SK-N-SH (cell line): ENCODE data around the gene UQCRC1. TPM values are rescaled to one million over a fixed set of nuclear protein-coding genes. Genes with fewer than 3 reads are reported as not detected.

ENCODE experiments used
- CTCF ChIA-PET: fragments of 300-600, 350-600 bp; formaldehyde crosslinking; extraction: SDS; loops from one replicate; lab custom pipeline; 2021; lab: Yijun Ruan, JAX
- POLR2A ChIA-PET: fragments of 350-600 bp; sonication (Branson Sonifier 250); formaldehyde crosslinking; extraction: SDS; loops from one replicate; lab custom pipeline; 2020; ENCODE audit warnings: antibody characterized with exemption, inconsistent platforms; lab: Yijun Ruan, JAX
- DNase-seq: peaks from one replicate; pipeline ENCODE4 v3.0.0; 2012
- H2AFZ ChIP-seq: fragments of 200-600 bp; sonication (generic); 2 replicates; pipeline ENCODE4 v1.8.1; 2016; ENCODE audit warnings: antibody characterized with exemption, mild to moderate bottlenecking, low read depth
- H3F3A ChIP-seq: fragments of 200-600 bp; sonication (generic); replicated peaks from 2 replicates; pipeline ENCODE3; 2016; ENCODE audit warnings: antibody characterized with exemption, mild to moderate bottlenecking; ENCODE audit not compliant: insufficient read depth
- H3K27ac ChIP-seq, 2 experiments: fragments of 200-500 bp in 1 of 2; fragments of 200-600 bp in 1 of 2; sonication (Bioruptor generic) in 1 of 2; sonication (generic), shearing (Covaris generic) in 1 of 2; 2 replicates each; pipeline versions ENCODE4 v1.5.1 to v1.6.1; 2014 to 2016; ENCODE audit warnings: low read depth in 2 of 2, inconsistent platforms in 1 of 2, low read length in 1 of 2, mild to moderate bottlenecking in 1 of 2, mixed read lengths in 1 of 2
- H3K27me3 ChIP-seq: fragments of 200-600 bp; sonication (generic), shearing (Covaris generic); 2 replicates; pipeline ENCODE4 v1.6.1; 2016; ENCODE audit warnings: mixed run types; ENCODE audit not compliant: insufficient read depth
- H3K36me3 ChIP-seq, 2 experiments: fragments of 200-500 bp in 1 of 2; fragments of 200-600 bp in 1 of 2; sonication (Bioruptor generic) in 1 of 2; sonication (generic) in 1 of 2; replicated peaks in 1 of 2; 2 replicates each; pipeline versions ENCODE3 to v1.5.1; 2014 to 2016; ENCODE audit warnings: low read length in 1 of 2, mild to moderate bottlenecking in 1 of 2; ENCODE audit not compliant: insufficient read depth in 2 of 2, control insufficient read depth in 1 of 2
- H3K4me1 ChIP-seq, 2 experiments: fragments of 200-500 bp in 1 of 2; fragments of 200-600 bp in 1 of 2; sonication (Bioruptor generic) in 1 of 2; sonication (generic), shearing (Covaris generic) in 1 of 2; 2 replicates each; pipeline versions ENCODE4 v1.5.1 to v1.6.1; 2014 to 2016; ENCODE audit warnings: low read depth in 1 of 2, low read length in 1 of 2, mixed run types in 1 of 2; ENCODE audit not compliant: insufficient read depth in 2 of 2, control insufficient read depth in 1 of 2
- H3K4me2 ChIP-seq: fragments of 200-600 bp; sonication (generic), shearing (Covaris generic); 2 replicates; pipeline ENCODE4 v1.6.1; 2017; ENCODE audit warnings: mixed run types
- H3K4me3 ChIP-seq, 2 experiments: fragments of 200-500 bp in 1 of 2; fragments of 200-600 bp in 1 of 2; sonication (Bioruptor generic) in 1 of 2; sonication (generic), shearing (Covaris generic) in 1 of 2; 2 replicates each; pipeline versions ENCODE4 v1.5.1 to v1.8.1; 2014 to 2016; ENCODE audit warnings: low read depth in 2 of 2, inconsistent platforms in 1 of 2, low read length in 1 of 2, mild to moderate bottlenecking in 1 of 2, mixed read lengths in 1 of 2, moderate library complexity in 1 of 2
- H3K79me2 ChIP-seq: fragments of 200-600 bp; sonication (generic); 2 replicates; pipeline ENCODE4 v1.8.1; 2017; ENCODE audit warnings: mild to moderate bottlenecking; ENCODE audit not compliant: insufficient read depth
- H3K9ac ChIP-seq: fragments of 200-600 bp; sonication (generic); 2 replicates; pipeline ENCODE4 v1.6.1; 2017; ENCODE audit warnings: mixed run types
- H3K9me2 ChIP-seq: fragments of 200-600 bp; sonication (generic); 2 replicates; pipeline ENCODE4 v1.6.1; 2017; ENCODE audit warnings: mixed run types
- H3K9me3 ChIP-seq: fragments of 200-600 bp; sonication (generic); 2 replicates; pipeline ENCODE4 v1.6.1; 2017; ENCODE audit warnings: mixed run types, mild to moderate bottlenecking, moderate library complexity
- H4K20me1 ChIP-seq: fragments of 200-600 bp; sonication (generic); 2 replicates; pipeline ENCODE4 v1.6.1; 2017; ENCODE audit warnings: mild to moderate bottlenecking, mixed run types; ENCODE audit not compliant: insufficient read depth
- CHD2 ChIP-seq: fragments of 150-350 bp; IDR thresholded peaks from 2 replicates; pipeline ENCODE4 v1.6.1; 2018; ENCODE audit warnings: low read length; ENCODE audit not compliant: partially characterized antibody
- CTCF ChIP-seq: fragments of 200-600 bp; sonication (generic); IDR thresholded peaks from 2 replicates; pipeline ENCODE4 v1.6.1; 2017; ENCODE audit warnings: antibody characterized with exemption, mild to moderate bottlenecking, moderate library complexity
- FOXJ3 ChIP-seq: sonication (generic); formaldehyde crosslinking; IDR thresholded peaks from 2 replicates; pipeline ENCODE4 v1.5.1; 2020; ENCODE audit warnings: mild to moderate bottlenecking, missing genetic modification reagents
- FOXM1 ChIP-seq: IDR thresholded peaks from 2 replicates; pipeline ENCODE4 v1.4.0; 2012; ENCODE audit warnings: low read depth, mild to moderate bottlenecking
- GATA2 ChIP-seq: sonication (generic); formaldehyde crosslinking; IDR thresholded peaks from 2 replicates; pipeline ENCODE4 v1.5.0; 2020; ENCODE audit warnings: mild to moderate bottlenecking, missing genetic modification reagents
- MEF2A ChIP-seq: IDR thresholded peaks from 2 replicates; pipeline ENCODE4 v1.4.0; 2012; ENCODE audit warnings: low read depth, borderline replicate concordance
- MXI1 ChIP-seq: IDR thresholded peaks from 2 replicates; pipeline ENCODE4 v1.6.1; 2012; ENCODE audit warnings: mild to moderate bottlenecking, low read depth, low read length, improper control_type of control experiment
- NFIC ChIP-seq: IDR thresholded peaks from 2 replicates; pipeline ENCODE4 v1.4.0; 2012; ENCODE audit warnings: borderline replicate concordance
- NRF1 ChIP-seq: IDR thresholded peaks from 2 replicates; pipeline ENCODE4 v1.6.1; 2012; ENCODE audit warnings: low read depth, mild to moderate bottlenecking, low read length
- PBX3 ChIP-seq: IDR thresholded peaks from 2 replicates; pipeline ENCODE4; 2012
- POLR2AphosphoS5 ChIP-seq: IDR thresholded peaks from 2 replicates; pipeline ENCODE4 v1.6.1; 2012; ENCODE audit warnings: low read depth, low read length
- RAD21 ChIP-seq: IDR thresholded peaks from 2 replicates; pipeline ENCODE4 v1.6.1; 2012; ENCODE audit warnings: mild to moderate bottlenecking, low read length
- REST ChIP-seq: IDR thresholded peaks from 2 replicates; pipeline ENCODE4 v1.6.1; 2012; ENCODE audit warnings: mild to moderate bottlenecking, low read depth, low read length, moderate library complexity
- RXRA ChIP-seq: IDR thresholded peaks from 2 replicates; pipeline ENCODE4 v1.4.0; 2012; ENCODE audit warnings: low read depth, mild to moderate bottlenecking, borderline replicate concordance
- SMC3 ChIP-seq: IDR thresholded peaks from 2 replicates; pipeline ENCODE4 v1.6.1; 2012; ENCODE audit warnings: low read depth, low read length, improper control_type of control experiment
- TAF1 ChIP-seq: IDR thresholded peaks from 2 replicates; pipeline ENCODE4 v1.6.1; 2012; ENCODE audit warnings: low read depth, mild to moderate bottlenecking, low read length, moderate library complexity, borderline replicate concordance
- TCF12 ChIP-seq: IDR thresholded peaks from 2 replicates; pipeline ENCODE4 v1.4.0; 2012
- YY1 ChIP-seq: IDR thresholded peaks from 2 replicates; pipeline ENCODE4 v1.4.0; 2012; ENCODE audit warnings: low read depth, mild to moderate bottlenecking
- WGBS: methylation state at CpG from one replicate; pipeline ENCODE4 v1.1.6; 2017; ENCODE audit warnings: low lambda C conversion rate; 5-methylcytosine and 5-hydroxymethylcytosine counted together
- polyA plus RNA-seq, 3 experiments: library from polyadenylated mRNA; depleted of rRNA; stranded (reverse); fragments of >200 nt; gene quantifications; 2 replicates each; pipeline ENCODE4 v1.2.3, GENCODE V29; 2012

Gene UQCRC1
- polyA plus RNA-seq, 1 of the 3 experiments (the other 2 are of a cell fraction): 284 TPM

- H3K27ac ChIP-seq: no peak overlapping the region
- TF ChIP-seq MEF2A: no peak
- TF ChIP-seq CTCF: no peak
- TF ChIP-seq CHD2: no peak
- no peak for TF ChIP-seq PBX3
- no peak overlapping the region for H3K4me2 ChIP-seq
- H3K79me2 ChIP-seq: peaks cover 27% of the 10 kb centered on the region
- H3K4me3 ChIP-seq: no peak overlapping the region
- WGBS: 67% methylated on average over 2 of the region's 6 CpGs
- no peak overlapping the region for H3K9ac ChIP-seq
- ChIA-PET POLR2A (no interaction called here), CTCF (interaction anchor here (2.5 to 6.9 kb wide), 2 partner anchors 12 to 26 kb away, joined by 17 to 40 read pairs; partner anchors contain the start of gene UQCRC1)
- H3K9me2 ChIP-seq: no peaks in the 10 kb centered on the region
- no peak overlapping the region for H2AFZ ChIP-seq
- peaks cover 2 to 43% of the 10 kb centered on the region in 2 experiments for H3K36me3 ChIP-seq
- H3K9me3 ChIP-seq: no peaks in the 10 kb centered on the region
- no peaks in the 10 kb centered on the region for H3F3A ChIP-seq
- no peaks in the 10 kb centered on the region for H3K27me3 ChIP-seq
- H3K4me1 ChIP-seq: peaks cover 16 to 23% of the 10 kb centered on the region in 2 experiments
- no peak for DNase-seq
- peaks cover 14% of the 10 kb centered on the region; the same call in 1 of the 2 replicates for H4K20me1 ChIP-seq
Measured at GRCh38 chr3:48637305-48637704, 27.9 kb upstream of the UQCRC1 start.

GRCh38 chr3:48636149-48636655 is 26.8 kb upstream of the UQCRC1 start:
- peak overlapping the region; percentile 72 to 81; a peak in 3 of 4 replicates for H3K27ac ChIP-seq
- H3K36me3 ChIP-seq: peaks cover 2 to 45% of the 10 kb centered on the region in 2 experiments

More at GRCh38 chr3:48636149-48636655, 26.8 kb upstream of the UQCRC1 start:
- no peak overlapping the region for H2AFZ ChIP-seq
- H3K79me2 ChIP-seq: peaks cover 27% of the 10 kb centered on the region
- POLR2A ChIA-PET: interaction anchor here (0.8 to 2.0 kb wide), 4 partner anchors 9 to 77 kb away, joined by 3 to 15 read pairs (median 5); partner anchors contain the start of gene CELSR3
- H4K20me1 ChIP-seq: peaks cover 14% of the 10 kb centered on the region; the same call in 1 of the 2 replicates
- peak overlapping the region; percentile 89 for H3K9ac ChIP-seq
- H3K9me2 ChIP-seq: no peaks in the 10 kb centered on the region
- no peaks in the 10 kb centered on the region for H3K27me3 ChIP-seq
- no peak for DNase-seq
- H3K4me1 ChIP-seq: peaks cover 16 to 23% of the 10 kb centered on the region in 2 experiments
- CTCF ChIA-PET: interaction anchor here (0.6 to 6.9 kb wide), 26 partner anchors 9 to 311 kb away, joined by 3 to 40 read pairs (median 6); partner anchors contain the start of genes ATRIP, CELSR3, NCKIPSD and PFKFB4
- peak overlapping the region; percentile 100 for H3K4me2 ChIP-seq
- H3F3A ChIP-seq: no peaks in the 10 kb centered on the region
- no peak for TF ChIP-seq TCF12
- no peak for TF ChIP-seq FOXM1
- TF ChIP-seq FOXJ3 (CRISPR knock-in tag): no peak
- no peak for TF ChIP-seq RXRA
- no peak for TF ChIP-seq RAD21
- no peak for TF ChIP-seq YY1
- TF ChIP-seq NRF1: no peak
- no peak for TF ChIP-seq REST
- TF ChIP-seq SMC3: no peak
- TF ChIP-seq TAF1: no peak
- no peak for TF ChIP-seq GATA2
- TF ChIP-seq MXI1: no peak
- no peak for TF ChIP-seq POLR2AphosphoS5
- no peak for TF ChIP-seq NFIC
- no peaks in the 10 kb centered on the region for H3K9me3 ChIP-seq
- WGBS: 65% methylated on average over 9 of the region's 10 CpGs
- peak overlapping the region; percentile 96 to 99 for H3K4me3 ChIP-seq
